Stimulated activated CD4-positive, alpha-beta T cell treated with anti-CD3 and anti-CD28 coated beads, Interleukin-2, amount 100 ng/mL, for 4 hours (primary cell): ENCODE data around the gene TBXA2R.
A peak's percentile ranks its signal among the peaks of the same experiment; 100 is the strongest.
"Not testable (repeated sequence)": the region's sequence is repeated elsewhere in the genome, so short reads cannot be mapped to it uniquely, and the experiment has no call there.

Experiments used
- DNase-seq: peaks from one replicate; pipeline ENCODE4 v3.0.0-alpha.2; 2020; ENCODE audit warnings: low read depth

Gene TBXA2R

DNA sequence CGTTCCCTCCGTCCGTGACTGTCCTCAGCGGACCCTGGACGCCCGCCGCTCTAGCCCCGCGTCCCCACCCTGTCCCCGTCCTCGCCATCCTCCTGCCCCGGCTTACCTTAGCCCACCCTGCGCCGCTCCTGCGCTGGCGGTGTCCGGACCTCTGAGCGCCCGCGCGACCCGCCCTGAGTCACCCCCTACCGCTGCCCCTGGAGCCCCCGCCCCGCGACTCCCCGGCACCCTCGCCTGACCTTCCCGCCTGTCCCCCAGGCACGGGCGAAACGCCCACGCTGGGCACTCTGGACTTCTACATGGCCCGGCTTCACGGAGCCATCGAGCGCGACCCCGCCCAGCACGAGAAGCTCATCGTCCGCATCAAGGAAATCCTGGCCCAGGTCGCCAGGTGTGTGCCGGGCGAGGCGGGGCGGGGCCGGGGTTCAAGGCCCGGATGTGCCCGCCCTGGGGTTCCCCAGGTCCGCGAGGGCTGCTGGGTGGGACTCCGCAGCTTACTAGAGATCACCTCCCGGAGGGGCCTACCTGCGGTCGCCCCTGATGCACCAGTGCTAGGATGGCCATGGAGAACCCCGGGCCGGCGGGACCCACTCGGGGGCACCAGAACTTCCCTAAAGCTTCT lies 28.8 kb downstream of the TBXA2R start:
- DNase-seq, result no peak

DNA sequence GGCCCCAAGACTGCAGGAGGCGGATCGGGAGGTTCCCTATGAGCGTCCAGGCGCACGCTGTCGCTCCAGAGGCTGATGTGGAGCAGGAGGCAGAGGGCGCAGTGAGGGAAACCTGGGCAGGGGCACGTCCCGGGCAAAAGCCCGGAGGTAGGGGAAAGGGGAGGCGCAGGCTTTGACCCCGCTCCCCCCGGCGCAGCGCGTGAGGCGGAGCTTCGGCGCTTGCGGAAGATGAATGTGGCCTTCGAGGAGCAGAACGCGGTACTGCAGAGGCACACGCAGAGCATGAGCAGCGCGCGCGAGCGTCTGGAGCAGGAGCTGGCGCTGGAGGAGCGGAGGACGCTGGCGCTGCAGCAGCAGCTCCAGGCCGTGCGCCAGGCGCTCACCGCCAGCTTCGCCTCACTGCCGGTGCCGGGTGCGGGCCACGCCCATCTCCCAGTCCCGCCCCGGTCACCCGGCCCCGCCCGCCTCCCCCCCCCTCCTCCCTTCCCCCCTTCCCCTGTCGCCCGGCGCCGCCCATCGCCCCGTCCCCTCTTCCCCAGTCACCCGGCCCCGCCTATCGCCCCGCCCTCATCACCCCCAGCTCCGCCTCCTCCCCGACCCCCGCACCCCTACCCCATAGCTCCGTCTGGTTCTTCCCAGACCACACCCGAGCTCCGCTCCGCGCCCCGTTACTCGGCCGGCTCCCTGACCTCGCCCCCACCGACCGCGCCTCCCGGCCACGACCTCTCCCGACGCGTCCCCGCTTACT lies 29.8 kb downstream of the TBXA2R start:
- DNase-seq, result no peak

DNA sequence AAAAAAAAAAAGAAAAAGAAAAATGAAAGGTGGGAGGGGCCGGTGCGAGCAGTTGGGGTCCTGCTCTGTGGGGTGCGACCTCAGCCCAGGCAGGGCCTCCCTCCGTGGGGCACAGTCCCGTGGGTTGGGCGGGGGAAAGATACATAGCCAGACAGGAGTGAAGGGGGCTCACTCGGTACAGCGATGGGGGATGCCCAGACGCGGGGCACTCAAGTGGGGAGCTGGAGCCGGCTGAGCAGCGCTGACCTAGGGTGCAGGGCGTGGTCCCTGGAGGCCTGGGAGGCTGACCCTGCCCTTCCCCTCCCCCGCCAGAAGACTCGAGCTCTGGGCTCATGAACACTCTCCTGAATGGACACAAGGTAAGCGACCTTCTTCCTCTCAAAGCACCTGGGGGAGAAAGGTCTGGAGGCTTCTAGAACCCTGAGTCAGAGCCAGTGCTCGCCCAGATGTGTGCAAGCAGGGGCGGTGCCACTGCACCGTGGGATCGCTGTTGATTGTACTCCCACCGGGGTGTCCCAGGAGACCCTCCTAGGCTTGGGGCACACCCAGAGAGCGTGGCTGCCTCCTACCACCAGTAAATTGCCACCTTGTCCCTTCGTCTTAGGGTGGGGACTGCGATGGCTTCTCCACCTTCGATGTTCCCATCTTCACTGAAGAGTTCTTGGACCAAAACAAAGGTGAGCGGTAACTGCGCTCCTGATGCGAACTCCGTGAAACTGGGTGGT lies 30.6 kb downstream of the TBXA2R start:
- DNase-seq, result no peak

DNA sequence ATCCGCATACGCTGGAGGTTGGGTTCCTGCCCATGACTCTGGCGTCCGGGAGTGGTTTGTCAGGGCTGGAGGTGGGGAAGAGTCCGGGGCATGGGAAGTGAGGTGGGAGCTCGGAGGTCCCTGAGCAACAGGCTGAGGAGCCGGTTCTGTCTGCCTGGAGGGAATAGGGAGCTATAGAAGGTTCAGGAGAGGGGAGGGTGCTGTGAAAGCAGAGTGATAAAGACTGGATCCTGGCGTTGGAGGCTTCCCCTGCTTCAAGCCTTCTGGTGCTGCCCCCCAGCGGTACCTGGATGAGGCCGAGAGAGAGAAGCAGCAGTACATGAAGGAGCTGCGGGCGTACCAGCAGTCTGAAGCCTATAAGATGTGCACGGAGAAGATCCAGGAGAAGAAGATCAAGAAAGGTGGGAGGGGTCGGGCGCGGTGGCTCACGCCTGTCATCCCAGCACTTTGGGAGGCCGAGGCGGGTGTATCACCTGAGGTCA lies 31.4 kb downstream of the TBXA2R start:
- no peak for DNase-seq

DNA sequence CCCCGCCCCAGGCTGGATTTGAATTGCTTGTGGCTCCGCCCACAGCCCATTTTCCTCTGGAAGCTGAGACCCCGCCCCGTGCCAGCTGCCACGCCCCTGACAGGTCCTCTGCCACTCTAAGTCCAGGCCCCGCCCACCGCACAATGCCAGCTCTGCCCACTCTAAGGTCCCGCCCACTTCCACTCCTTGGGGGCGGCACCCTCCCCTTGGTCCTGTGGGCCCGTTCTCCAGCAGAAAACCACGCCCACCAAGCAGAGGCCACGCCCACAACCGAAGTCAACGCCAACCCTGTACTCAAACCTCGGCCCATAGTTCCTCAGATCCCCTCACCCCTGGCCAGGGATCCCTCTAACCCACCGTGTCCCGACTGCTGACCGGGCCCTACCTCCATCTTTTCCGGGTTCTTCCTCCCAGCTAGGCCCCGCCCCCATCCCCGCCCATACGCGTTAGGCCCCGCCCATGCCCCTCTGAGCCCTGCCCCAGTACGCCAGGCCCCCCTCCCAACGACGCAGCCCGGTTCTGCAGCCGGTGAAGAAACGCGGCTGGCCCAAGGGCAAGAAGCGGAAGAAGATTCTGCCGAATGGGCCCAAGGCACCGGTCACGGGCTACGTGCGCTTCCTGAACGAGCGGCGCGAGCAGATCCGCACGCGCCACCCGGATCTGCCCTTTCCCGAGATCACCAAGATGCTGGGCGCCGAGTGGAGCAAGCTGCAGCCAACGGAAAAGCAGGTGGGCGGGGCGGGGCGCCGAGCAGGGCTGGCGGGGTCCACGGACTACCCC lies 32.6 kb downstream of the TBXA2R start:
- peak; percentile 66 for DNase-seq

DNA sequence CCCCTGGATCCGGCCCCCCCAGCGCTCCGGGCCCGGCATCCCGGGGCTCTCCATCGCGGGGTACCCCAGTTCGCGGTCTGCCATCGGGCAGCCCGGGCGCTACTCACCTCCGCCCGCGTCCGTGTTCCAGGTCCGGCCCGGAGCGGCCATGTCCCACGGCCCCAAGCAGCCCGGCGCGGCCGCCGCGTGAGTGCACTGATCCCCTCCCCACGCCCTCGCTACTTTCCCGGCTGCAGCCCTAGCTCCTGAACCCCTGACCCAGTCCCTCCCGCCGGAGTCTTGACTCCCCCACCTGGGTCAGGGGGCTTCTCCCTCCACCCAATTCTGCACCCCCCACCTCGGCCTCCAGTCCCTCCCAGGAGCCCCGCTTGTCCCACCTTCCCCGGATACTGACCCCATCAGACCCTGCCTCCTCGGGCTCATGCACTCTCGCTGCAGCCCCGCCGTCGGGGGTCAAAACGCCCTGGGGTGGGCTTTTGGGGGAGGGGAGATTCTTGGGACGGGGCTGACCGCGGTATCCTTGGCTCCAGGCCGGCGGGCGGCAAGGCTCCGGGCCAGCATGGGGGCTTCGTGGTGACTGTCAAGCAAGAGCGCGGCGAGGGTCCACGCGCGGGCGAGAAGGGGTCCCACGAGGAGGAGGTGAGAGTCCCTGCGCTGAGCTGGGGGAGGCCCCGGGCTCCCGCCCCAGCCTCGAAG lies 33.4 kb downstream of the TBXA2R start:
- no peak for DNase-seq

DNA sequence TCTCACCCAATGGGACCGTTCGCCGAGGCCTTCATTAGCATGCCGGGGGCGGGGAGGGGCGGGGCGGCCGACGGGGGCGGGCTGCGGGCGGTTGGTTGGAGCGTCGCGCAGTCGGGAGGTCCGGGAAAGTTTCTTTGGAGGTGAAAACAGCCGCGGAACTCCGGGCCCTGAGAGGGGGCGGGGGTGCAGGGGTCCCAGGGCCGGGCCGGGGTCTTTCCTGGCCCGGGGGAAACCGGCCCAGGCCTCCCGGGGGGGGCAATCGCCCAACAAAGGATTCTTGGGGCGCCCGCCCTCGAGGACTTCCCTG lies 33.9 kb downstream of the TBXA2R start, which contains the start of gene HMG20B:
HMG20B (plus strand) TSS at position 90 of the 307 bp plus-strand sequence. CDS start 366 bp downstream, outside the sequence.
- no peak for DNase-seq

DNA sequence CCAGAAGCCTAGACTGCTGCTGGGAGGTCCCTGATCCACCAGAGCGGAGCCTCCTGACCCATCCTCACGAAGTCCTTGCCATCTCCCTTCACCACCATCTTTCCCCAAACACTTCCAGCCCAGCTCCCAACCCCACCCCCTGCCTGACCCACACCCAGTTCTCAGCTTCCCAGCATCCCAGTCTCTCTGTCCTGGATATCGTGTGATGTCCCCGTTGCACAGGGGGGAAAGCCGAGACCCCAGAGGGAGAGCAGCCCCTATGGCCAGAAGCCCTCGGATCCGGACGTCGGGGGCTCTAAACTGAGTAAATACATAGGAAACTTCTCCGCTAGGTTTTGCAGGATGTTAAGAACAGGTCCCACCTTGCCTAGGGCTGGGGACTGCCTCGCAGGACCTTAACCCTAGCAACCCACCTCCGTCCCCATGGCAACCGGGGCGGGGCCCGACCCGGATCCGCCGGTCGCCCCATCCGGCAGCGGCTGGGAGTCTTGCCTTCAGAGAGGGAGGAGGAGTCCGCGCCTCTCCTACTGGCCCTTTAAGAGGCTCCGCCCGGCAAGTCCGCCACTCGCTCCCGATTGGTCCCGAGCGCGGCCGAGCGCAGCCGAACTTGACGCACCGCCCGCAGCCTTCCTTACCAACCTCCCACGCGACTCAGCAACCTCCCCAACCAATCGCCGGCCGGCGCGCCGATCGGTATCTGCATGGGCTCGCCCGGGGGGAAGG lies 34.4 kb downstream of the TBXA2R start:
- DNase-seq, result peak; percentile 100

DNA sequence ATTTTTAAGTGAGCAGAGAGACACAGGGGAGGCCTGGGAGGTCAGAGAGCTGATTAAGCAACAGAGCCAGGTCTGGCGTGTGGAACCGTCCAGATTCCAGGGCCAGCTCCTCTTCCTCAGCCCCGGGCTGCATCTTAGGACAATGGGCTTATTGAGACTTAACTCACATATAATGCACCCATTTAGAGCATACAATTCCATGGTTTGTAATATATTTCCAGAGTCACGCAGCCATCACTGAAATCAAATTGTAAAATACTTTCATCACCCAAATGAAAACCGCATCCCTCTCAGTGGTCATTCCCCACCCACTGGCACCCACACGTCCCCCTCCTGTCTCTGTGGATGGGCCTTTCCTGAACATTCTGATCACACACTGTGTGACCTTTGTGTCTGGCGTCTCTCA lies 36.1 kb downstream of the TBXA2R start:
- no peak for DNase-seq

DNA sequence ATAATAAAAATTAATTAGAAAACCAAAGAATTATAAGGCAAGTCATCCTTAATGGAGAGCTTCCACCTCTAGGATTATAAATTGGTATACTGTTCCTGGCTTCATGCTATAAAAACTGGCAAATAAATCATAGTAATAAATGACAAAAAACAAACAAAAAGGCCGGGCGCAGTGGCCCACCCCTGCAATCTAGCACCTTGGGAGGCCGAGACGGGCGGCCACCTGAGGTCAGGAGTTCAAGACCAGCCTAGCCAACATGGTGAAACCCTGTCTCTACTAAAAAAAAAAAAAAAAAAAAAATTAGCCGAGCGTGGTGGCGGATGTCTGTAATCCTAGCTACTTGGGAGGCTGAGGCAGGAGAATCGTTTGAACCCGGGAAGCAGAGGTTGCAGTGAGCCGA lies 36.6 kb downstream of the TBXA2R start:
- not testable (repeated sequence) for DNase-seq

DNA sequence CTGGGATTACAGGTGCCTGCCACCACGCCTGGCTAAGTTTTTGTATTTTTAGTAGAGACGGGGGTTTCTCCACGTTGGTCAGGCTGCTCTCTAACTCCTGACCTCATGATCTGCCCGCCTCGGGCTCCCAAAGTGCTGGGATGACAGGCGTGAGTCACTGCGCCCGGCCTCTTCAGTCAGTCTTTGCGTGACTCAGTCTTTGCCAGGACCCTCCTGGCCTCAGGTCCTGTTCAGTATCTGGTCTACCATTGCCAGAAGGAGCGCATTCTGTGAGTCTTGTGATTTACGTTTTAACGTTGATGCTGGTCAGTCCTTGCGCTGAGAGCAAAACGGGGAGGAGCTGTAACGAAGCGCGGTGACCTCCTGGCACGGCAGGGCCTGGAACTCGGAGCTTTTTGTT lies 41.5 kb downstream of the TBXA2R start:
- DNase-seq, result no peak

DNA sequence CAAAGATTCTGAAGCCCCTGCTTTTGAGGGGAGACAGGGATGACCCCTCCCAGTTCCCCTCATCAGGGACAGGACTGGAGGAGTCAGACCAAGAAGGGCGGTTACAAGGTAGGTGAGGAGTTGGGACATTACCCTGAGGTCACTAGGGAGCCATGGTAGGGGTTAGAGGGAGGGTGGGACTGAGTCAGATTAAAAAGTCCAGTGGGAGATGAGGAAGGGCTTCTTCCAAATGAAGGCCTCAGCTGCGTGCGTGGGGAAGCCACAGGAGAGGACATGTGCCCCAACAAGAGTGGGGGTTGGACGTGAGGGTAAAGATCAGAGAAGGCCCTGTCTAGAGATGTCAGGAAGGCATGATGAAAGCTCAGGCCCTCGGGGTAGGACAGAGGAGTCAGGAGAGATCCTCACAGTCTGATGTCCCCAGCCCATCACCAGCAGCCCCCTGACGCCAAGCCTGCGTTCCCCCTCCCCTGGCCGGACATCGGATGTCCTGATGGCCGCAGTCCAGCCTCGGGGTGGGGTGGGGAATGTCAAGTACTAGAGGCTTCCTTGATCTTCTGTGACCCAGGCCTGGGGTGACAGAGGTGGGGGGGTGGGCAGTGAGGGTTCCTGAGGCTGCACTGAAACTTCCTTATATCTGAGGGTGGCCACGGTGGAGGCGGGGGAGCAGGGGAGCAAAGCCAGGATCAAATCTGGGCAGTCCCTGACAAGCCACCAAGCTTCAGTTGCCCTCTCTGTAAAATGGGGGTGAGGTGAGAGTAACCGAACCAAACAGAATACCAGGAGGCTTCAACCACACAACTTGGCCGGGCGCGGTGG lies 42.8 kb downstream of the TBXA2R start:
- DNase-seq, result no peak

DNA sequence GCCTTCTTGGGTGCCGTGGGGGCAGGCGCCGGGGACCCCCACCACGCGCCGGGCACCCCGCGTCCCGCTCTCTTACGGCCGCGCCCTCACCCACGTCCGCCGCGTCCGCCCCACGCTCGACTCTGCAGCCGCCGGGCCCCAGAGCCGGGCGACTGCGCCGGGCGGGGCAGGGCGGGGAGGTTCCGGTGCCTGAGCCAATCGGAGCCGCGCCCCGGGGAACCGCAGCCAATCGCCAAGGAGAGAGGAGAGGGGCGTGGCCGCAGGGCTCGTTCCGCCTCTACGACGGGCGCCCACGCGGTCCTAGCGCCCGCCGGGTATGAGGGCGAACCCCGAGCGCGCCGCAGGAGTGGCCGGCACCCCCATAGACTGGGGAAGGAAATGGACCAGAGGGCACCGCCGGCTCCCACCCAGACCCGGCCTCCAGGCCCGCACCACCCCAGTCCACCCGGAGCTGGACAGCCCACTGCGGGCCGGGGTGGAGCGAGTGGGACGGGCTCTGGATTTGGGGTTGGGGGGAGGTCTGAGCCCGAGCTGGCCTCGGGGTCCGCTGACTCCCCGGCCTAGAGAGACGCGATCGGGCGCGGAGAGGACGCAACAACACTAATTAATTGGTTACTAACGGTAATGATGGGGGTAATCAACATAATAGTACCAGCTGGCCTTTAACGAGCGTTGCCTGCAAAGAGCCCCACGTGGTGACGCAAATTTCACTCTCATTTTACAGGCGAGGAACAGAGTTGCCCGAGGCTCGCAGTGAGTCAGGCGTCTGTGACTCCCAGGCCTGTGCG lies 49.0 kb downstream of the TBXA2R start, which contains the start of gene MFSD12:
MFSD12 (minus strand) TSS at position 126 of the 788 bp plus-strand sequence. CDS start 183 bp downstream, outside the sequence.
- DNase-seq, result peak; percentile 94

DNA sequence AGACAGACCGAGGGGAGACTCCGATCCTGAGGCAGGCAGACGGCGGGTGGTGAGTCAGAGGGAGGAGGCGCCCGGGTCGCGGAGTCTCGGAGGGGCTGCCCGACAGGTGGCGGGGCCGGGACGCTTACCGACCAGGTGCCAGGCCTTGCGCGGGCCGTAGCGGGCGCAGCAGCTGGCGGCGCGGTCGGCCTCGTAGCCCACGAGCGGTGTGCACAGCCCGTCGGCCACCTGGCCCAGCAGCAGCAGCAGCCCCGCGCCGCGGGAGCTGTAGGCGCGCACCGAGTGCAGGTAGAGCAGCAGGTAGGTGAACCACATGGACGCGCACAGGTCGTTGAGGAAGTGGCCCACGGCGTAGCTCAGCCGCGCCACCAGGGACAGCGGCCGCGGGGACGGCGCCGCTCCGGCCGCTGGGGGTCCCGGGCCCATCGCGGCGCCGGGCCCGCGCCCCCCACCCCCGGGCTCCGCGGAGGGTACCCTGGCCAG lies 49.7 kb downstream of the TBXA2R start:
- peak; percentile 65 for DNase-seq

DNA sequence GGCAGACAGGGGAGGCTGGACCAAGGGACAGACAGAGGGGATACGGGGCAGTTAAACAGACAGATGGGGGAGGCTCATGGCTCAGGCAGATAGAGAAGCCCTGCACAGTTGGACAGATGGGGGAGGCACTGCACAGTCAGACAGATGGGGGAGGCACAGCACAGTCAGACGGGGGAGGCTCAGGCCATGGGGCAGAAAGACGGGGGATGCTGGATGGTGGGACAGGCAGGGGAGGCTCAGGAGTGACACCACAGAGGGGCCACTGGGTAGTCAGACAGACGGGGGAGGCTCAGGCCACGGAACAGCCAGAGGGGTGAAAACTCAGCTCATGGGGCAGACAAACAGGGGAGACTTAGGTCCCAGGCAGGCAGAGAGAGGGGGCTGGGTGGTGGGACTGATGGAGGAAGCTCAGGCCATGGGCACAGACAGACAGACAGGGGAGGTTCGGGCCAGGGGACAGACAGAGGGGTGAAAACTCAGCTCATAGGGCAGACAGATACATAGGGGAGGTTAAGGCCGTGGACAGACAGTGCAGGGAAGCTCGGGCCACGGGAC lies 50.2 kb downstream of the TBXA2R start:
- no peak for DNase-seq

DNA sequence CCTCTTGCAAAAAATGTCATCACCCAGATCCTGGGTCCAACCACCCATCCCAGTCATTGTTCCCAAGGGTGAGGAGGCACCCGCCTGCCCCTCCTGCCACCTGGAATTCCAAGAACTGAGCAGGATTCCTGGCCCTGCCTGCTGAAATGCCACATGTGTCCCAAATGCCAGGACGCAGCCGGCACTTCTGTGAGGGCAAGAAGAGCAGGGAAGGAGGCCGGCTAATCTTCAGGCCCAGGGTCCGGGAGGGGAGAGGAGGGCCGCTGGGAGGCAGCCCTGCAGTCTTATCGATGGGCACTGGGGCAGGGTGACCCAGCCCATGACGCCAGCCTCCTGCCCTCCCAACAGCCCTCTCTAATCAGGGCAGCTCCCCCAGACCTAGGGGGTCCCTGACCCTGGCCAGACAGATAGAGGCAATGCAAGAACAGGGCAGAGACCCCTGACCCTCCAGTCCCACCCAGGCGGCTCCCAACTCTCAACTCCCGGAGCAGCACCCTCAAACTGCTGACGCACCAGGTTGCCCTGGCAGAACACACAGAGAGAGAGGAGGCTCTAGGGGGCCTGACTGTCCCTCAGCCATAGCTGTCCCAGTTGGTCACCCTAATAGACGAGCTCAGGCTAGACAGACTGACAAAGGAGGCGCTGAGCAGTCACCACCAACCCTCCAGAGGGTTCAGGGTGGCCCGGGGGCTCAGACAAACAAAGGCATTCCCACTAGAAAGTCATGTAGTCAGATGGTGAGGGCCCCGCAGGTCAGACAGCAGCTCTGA lies 50.8 kb downstream of the TBXA2R start:
- DNase-seq, result no peak

DNA sequence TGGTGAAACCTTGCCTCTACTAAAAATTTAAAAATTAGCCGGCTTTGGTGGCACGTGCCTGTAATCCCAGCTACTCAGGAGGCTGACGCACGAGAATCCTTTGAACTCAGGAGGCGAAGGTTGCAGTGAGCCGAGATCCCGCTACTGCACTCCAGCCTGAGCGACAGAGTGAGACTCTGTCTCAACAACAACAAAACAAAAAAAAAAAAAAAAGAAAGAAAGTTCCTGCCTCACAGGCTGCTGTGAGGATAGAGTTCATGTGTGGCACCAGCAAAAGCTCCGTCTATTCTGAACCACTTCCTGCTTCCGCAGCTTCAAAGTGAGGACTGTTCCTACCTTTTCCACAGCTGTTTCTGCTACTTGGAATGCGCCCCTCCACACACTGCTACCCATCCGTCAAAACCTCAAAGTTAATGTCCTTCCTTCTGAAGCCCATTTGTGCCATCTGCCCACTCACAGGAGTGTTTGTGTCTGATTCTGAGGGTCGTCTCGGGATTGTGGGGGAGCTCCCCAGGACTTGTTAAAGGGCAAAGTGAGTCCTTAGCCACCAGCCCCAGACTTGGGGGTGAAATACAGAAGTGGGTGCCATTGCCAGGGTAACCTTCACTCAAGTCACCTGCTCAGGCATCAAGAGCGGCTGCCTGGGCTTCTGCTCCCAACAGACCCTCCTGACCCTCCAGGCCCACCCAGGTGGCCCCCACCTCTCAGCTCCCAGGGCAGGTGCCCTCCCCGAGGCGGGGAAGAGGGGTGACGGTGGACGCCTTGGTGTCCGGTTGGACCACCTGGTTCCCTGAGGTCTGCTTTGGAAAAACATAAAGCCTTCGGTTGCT lies 52.2 kb downstream of the TBXA2R start:
- no peak for DNase-seq
